G401 (cell line): Measurements from ENCODE around the gene ENOX1. TPM values are rescaled to one million over a fixed set of nuclear protein-coding genes. Genes with fewer than 3 reads are reported as not detected.
"Not testable (repeated sequence)": the region's sequence is repeated elsewhere in the genome, so short reads cannot be mapped to it uniquely, and the experiment has no call there.

ENCODE experiments used
- DNase-seq: peaks from one replicate; pipeline ENCODE4 v3.0.0-alpha.2; 2015; ENCODE audit warnings: low spot score
- in situ Hi-C: cut with HindIII; loops from 2 replicates; pipeline ENCODE4 v1.10.0; 2016; ENCODE audit warnings: low sequenced_read_pairs, mixed read lengths
- total RNA-seq: library from RNA; depleted of rRNA; stranded (reverse); fragments of >200 nt; shearing (Covaris generic); gene quantifications from 2 replicates; pipeline ENCODE4 v1.2.3, GENCODE V29; 2014

Gene ENOX1
- total RNA-seq, 1 experiment from 2014 or later = not detected

DNA sequence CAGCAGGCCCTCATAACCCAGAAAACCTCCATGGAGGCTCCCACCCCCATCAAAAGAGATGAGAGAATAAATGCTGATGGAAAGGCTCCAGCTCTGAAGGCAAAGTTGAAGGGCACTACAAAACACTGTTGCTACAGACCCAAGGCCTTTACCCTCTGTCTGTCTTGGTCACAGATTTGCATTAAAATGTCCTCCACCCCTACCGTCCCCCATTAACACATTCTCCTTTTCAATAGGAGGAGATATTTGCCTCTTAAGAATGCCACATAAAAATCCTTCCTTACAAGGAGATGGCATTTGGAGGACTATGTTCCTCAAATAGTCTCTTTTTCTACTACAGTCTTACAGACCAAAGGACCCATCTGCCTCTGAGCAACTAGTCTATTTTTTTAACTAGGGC lies 361.5 kb downstream of the ENOX1 start:
- DNase-seq = no peak
- in situ Hi-C loops = no loop called here

DNA sequence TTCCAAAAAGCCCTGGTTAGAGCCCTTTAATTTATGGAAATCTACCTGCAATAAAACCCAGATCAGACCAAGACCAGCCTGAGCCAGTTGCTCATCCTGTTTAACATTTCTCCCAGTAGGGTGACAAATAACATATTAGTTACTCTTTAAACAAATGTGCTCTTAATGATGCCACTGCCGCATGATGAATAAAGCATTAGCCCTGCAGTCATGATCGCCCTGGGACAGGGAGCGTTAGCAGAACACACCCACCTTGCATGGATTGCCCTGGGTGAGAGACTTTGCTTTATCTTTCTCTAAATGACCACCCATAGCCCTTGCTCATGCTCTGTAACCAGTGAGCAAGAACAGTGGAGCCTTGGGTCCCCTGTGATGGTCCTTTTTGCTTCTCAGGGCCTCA lies 362.4 kb downstream of the ENOX1 start:
- DNase-seq = no peak
- in situ Hi-C loops = no loop called here

DNA sequence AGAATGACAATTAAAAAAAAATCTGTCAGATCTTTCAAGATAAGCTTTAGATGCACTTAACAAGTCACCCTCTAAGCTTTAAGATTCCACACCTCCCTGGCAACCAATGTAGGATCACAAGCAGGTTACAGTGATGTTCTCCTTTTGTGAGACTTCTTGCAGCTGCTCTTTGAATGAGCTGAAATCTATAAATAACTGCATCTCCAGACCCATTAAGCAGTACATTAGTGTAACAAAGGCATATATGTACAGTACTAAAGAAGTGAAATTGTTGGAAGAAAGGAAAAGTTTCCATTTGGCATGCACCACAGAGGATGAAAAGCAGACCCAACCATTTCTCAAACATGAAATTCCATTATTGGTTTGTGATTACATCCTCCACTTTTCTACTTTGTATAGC lies 364.7 kb downstream of the ENOX1 start:
- in situ Hi-C loops = no loop called here
- no peak for DNase-seq

DNA sequence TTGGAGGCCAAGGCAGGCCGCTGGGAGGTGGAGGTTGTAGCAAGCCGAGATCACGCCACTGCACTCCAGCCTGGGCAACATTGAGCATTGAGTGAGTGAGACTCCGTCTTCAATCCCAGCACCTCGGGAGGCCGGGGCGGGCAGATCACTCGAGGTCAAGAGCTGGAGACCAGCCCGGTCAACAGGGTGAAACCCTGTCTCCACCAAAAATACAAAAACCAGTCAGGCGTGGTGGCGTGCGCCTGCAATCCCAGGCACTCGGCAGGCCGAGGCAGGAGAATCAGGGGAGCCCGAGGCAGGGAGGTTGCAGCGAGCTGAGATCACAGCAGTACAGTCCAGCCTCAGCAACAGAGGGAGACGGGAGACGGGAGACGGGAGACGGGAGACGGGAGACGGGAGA lies 369.9 kb downstream of the ENOX1 start:
- in situ Hi-C loops = not testable (repeated sequence)

DNA sequence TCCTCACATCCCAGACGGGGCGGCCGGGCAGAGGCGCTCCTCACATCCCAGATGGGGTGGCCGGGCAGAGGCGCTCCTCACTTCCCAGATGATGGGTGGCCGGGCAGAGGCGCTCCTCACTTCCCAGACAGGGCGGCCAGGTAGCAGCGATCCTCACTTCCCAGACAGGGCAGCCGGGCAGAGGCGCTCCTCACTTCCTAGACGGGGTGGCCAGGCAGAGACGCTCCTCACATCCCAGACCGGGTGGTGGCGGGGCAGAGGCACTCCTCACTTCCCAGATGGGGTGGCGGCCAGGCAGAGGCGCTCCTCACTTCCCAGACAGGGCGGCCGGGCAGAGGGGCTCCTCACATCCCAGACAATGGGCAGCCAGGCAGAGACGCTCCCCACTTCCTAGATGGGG lies 370.4 kb downstream of the ENOX1 start:
- in situ Hi-C loops, DNase-seq: not testable (repeated sequence)

More for the DNA sequence above, 369.9 kb downstream of the ENOX1 start:
- not testable (repeated sequence) for DNase-seq

DNA sequence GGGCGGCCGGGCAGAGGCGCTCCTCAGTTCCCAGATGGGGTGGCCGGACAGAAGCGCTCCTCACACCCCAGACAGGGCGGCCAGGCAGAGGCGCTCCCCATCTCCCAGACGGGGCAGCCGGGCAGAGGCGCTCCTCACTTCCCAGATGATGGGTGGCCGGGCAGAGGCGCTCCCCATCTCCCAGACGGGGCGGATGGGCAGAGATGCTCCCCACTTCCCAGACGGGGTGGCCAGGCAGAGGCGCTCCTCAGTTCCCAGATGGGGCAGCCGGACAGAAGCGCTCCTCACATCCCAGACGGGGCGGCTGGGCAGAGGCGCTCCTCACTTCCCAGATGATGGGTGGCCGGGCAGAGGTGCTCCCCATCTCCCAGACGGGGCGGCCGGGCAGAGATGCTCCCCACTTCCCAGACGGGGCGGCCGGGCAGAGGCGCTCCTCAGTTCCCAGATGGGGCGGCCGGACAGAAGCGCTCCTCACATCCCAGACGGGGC lies 370.8 kb downstream of the ENOX1 start:
- DNase-seq, in situ Hi-C loops: not testable (repeated sequence)

DNA sequence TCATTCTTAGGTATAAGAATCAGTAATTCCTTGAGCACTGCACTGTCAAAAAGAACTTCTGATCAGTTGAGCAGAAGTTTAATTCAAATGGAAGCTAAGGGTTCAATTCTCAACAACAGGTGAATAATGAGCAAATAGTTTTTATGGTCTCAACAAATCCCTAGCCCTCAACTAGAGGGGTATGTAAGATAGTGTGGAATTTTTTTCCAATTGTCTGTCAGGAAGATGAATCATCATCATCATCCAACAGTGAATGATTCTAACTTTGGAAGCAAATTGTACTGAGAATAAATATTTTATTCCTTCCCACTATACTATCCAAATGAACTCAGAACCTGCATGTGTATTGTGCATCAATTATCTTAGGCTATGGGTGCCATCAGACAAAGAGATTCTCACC lies 372.7 kb downstream of the ENOX1 start:
- DNase-seq = no peak
- in situ Hi-C loops = no loop called here

DNA sequence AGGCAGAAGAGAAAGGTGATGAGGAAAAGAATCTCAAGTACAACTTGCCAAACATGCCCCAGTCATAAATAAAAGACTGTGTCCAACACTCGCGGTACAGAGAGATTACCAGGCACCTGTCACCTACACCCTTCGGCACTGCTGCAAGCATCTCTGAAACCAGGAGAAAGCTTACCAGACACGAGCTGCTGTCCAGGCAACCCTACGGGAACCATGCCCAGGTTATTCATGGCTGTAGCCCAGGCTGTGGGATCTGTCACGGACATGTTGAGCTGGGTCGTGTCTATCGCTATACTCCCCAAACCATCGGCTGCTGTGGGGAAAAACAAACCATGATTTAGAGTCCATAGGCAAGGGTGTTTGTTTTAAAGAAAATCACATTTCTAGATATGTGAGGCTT lies 375.0 kb downstream of the ENOX1 start:
- peak; percentile 74 for DNase-seq
- in situ Hi-C loops = no loop called here

DNA sequence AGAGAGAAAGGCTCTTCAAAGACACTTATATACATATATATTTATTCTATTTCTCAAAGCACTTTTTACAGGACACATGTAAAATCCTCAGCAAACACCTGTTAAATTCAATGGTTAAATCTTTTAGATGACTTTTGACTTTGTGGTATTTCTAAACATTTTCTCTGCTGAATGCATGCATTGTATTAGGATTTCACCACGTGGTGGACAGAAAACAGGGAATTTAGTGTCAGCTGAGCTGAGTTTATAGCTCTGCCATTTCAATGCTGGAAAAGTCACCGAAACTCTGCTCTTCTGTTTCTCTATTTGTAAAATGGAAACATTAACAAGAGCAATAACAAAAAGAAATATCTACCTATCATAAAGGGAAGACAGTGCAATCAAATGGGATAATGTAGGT lies 375.6 kb downstream of the ENOX1 start:
- in situ Hi-C loops = no loop called here
- no peak for DNase-seq

DNA sequence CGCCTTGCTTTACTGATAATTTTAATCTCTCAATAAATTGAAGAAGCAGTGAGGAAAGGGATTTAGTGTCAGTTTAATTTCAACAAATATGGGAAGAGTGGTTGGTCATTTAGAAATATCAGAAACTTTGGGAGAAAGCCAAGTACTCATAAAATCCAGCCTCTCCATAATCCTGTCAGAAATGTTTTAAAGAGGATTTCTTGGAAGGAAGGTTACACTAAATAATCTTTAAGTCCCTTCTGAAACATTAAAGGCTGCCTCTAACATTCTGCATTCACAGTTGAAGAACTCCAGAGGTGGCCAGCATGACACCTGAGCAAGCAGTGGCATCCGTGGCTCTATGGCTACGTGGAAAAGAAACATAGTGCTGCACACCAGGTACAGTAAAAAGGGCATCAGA lies 378.5 kb downstream of the ENOX1 start:
- no peak for DNase-seq
- in situ Hi-C loops = no loop called here

DNA sequence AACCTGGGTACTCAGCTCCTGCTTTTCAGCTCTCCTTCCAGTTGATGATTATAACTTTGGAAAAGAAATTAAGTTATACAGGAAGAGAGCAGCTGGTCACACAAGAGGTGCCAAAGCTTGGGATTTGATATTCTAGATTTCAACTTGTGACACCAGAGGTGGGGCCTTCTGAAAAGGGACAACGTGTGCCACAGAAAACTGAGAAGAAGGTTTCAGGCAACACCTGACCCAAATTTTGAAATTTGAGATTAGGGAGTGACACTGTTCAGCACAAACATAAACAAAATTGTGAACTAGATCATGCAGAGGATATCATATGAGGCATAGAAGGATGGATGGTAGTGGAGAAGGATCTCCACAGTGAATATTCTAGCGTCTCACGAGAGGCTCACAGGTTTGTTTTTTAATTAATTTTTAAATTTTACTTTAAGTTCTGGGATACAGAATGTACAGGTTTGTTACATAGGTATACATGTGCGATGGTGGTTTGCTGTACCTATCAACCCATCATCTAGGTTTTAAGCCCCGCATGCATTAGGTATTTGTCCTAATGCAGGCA lies 379.7 kb downstream of the ENOX1 start:
- in situ Hi-C loops = no loop called here
- no peak for DNase-seq

DNA sequence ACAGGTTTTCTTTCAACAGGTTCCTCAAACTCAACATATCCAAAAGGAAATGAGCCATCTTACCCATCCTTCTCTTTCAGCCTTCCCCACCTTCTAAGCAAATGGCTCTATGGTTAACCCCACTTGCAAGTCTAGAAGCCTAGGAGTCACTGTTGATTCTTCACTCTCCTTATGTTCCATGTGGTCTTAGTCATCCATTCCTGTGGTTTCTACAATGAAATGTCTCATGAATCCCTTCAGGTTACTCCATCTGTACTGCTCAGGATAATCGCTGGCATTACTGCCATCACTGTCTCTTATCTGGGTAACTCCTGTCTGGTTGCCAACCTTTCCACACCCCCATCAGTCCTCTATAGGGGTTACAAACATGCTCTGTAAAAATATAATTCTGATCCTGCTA lies 381.3 kb downstream of the ENOX1 start:
- in situ Hi-C loops = no loop called here

DNA sequence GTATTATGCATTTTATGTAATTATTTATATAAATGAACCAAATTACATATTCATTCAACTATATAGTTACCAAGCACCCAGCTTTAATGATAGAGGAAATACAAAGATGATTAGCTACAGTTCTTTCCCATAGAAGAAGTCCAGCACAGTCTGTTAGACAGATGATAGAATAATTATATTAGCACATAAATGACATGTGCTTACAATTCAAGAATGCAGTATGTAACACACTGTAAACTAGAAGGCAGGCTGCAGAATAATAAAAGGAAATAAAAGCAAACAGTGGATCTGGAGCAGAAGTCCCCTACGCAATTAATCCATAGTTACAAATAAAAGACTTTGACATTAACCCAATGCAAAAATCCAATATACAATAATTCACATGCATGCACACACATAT lies 384.4 kb downstream of the ENOX1 start:
- no peak for DNase-seq
- in situ Hi-C loops = no loop called here

More for the DNA sequence above, 381.3 kb downstream of the ENOX1 start:
- no peak for DNase-seq

DNA sequence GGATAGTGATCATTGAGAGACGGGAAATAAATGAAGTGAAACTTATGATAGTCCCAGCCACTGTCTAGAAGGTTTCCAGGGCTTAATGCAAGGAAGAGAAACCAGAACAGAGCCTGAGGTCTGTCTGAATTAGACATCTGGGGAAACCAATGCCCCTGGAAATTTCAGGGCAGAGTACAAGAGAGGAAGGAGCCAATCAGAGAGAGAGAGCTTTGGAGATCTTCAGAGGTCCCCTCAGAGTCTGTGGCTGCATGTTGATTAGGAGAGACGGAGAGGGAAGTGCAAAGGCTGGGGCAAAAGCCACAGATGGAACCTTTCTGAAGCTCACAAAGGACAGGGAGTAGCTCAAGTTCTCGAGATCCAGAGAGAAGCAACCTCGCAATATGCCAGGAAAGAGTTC lies 385.4 kb downstream of the ENOX1 start:
- no peak for DNase-seq
- in situ Hi-C loops = no loop called here

DNA sequence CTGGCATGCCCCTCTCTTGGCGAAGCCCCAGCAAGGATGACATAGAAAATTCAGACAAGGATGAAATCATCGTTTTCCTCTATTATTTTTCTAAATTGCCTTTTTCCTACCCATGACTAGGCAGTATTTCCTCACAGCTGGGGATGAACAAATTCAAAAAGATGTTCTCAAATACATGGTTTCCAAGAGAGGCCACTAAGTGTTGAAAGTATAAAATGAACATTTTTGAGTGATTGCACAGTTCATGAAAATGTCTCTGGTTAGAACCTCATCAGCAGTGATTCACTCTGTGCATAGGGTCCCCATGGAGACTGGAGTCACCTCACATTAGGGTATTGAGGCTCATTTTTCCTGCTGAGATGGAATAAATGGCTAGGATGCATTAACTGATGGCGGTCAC lies 389.7 kb downstream of the ENOX1 start:
- in situ Hi-C loops = no loop called here
- no peak for DNase-seq

DNA sequence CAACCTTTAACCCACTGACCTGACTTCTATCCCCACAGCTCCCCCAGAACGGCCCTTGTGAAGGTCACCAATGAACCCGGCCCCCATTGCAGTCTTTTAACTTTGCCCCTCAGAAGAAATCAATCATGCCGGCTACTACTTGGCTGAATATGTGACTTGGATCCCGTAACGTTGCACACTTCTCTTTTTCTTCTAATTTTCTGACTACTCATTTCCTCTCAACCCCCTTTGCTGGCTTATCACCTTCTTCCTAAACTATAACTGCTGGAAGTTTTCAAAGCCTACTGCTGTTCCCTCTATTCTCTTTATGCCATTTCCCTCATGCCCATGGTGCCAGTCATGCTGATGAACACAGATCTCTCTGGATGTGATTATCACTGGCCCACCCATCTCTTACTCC lies 395.7 kb downstream of the ENOX1 start:
- no peak for DNase-seq

DNA sequence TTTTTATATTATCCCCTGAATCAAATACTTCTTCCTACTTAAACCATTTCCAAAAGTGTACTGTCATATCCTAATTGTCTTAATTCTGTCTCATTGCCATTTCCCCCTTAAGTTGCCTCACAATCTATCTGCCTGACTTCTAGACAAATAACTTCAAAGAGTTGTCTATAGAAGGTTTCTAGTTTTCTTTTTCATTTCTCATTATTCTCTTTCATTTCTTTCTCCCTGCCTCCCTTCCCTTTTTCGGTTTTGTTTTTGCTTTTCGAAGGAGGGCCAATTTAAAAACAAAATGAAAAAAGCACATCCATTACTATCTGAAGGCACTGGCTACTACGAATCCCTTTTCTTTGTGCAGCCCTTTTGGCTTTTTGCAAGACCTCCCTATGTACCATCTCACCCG lies 396.2 kb downstream of the ENOX1 start:
- in situ Hi-C loops = no loop called here

More for the DNA sequence above, 395.7 kb downstream of the ENOX1 start:
- in situ Hi-C loops = no loop called here

DNA sequence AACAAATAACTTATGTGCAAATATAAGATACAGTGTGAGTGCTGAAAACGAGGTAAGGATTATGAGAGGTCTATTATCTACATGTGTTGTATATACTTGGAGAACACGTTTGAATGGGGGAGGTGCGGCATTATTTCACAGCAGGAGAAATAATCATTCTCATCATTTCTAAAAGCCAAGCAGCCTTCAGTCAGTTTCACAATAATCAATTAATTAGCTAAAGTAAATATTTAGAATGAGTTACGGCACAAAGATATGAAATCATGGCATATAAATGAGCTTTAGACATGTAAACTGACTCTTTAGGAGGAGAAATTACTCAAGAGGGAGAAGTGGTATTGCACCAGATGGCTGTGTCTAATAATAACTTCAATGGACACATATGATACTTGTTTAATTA lies 396.8 kb downstream of the ENOX1 start:
- DNase-seq = no peak
- in situ Hi-C loops = no loop called here

More for the DNA sequence above, 396.2 kb downstream of the ENOX1 start:
- DNase-seq = no peak

DNA sequence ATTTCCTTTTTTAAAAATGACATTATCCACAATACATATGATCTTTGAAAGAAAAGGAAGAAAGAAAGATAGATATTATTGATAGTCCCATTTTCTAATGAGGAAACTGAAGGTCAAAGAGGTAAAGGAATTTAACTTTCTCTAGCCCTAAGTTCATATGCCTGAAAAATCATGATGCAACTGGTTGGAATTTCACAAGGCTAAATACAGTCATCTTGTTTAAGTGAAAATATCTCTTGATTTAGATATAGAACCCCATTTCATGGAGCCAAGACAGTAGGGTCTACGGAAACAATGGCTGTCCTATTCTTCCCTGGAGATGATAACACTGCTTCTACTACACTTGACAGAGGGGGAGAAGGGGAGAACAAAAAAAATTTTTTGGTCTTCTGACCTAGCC lies 397.2 kb downstream of the ENOX1 start:
- in situ Hi-C loops = no loop called here
- DNase-seq = no peak

DNA sequence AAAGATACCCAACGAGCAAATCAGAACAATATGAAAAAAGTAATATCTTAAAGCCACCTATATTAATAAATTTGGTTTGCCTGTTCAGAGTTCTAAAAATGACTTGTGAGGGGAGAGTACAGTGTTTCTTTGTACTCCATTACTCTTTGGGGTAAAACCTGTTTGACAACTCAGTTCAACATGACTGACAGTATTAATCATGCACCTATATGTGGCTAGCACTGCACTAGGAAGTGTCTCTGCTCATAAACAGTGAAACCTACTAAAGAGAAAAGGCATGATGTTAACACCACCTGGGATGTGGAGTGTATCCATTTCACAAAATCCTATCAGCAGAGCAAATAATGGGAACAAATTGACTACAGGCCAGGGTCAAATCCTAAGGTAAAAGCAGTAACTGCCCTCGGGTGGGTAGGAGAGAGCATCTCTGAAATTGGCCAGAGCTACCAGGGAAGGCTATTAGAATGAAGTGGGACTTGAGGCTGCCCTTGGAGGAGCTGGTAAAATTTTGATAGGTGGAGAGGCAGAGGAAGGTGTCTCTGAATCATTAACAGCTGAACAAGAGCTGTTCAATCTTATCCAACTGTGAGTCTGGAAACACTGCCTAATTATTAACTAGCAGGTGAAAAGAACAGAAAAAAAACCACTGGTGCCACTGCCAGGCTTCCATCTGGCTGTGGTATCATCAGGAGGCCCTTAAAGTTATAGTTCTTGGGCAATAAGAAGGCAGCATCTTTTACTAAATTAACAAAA lies 398.3 kb downstream of the ENOX1 start:
- DNase-seq = peak; percentile 37
- in situ Hi-C loops = no loop called here

DNA sequence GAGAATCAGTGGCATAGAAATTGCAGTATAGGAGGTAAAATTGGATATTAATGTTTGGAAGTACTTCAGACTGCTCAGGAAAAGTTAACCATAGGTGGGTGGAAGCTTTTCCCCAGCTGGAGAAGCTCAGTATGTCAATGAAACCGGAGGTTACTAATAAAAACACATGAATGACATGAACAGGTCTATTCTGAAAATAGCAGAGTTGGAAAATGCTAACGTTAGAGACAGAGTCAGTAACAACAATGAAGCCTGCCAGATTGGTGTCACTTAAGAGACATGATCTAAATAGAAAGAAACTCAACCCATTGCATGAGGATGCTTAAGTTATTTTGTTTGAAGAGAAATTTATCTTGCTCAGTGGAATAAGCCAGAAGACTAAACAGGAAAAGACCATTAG lies 398.9 kb downstream of the ENOX1 start:
- in situ Hi-C loops = no loop called here
- DNase-seq = no peak
